Endometrial microvascular endothelial cells (primary cell): ENCODE data around the gene TRMT11. TPM values are rescaled to one million over a fixed set of nuclear protein-coding genes. Genes with fewer than 3 reads are reported as not detected.
"Not testable (repeated sequence)": the region's sequence is repeated elsewhere in the genome, so short reads cannot be mapped to it uniquely, and the experiment has no call there.

Experiments
- in situ Hi-C: cut with HindIII; loops from 2 replicates; pipeline ENCODE4 v1.10.0; 2017; ENCODE audit warnings: low sequenced_read_pairs, low pct_unique_long_range_greater_than_20kb; ENCODE audit errors: inconsistent ontology term
- total RNA-seq: library from RNA; depleted of rRNA; stranded (reverse); fragments of >200 nt; gene quantifications from one replicate; pipeline ENCODE4 v1.2.3, GENCODE V29; 2015; ENCODE audit errors: inconsistent ontology term

The TRMT11 gene
- 4.6 TPM for total RNA-seq

GRCh38 chr6:125986301-125987025 lies at the start of gene TRMT11:
TSS of gene TRMT11 (plus strand) at chr6:125986540. CDS start at chr6:125986551, 11 bp downstream.
- in situ Hi-C loops, result no loop called here

GRCh38 chr6:125939026-125939425 lies 47.3 kb upstream of the TRMT11 start:
- in situ Hi-C loops, result no loop called here

GRCh38 chr6:125939791-125940190 lies 46.5 kb upstream of the TRMT11 start:
- in situ Hi-C loops, result no loop called here

GRCh38 chr6:125940247-125941041 lies 45.9 kb upstream of the TRMT11 start:
- in situ Hi-C loops, result no loop called here

GRCh38 chr6:125942672-125943527 lies 43.4 kb upstream of the TRMT11 start:
- in situ Hi-C loops, result no loop called here

- in situ Hi-C loops, result no loop called here
These were observed 42.6 kb upstream of the TRMT11 start for GRCh38 chr6:125943528-125944433.

GRCh38 chr6:125944434-125944816 lies 41.9 kb upstream of the TRMT11 start:
- in situ Hi-C loops, result no loop called here

GRCh38 chr6:125944896-125945295 lies 41.4 kb upstream of the TRMT11 start:
- in situ Hi-C loops, result no loop called here

GRCh38 chr6:125945378-125946141 lies 40.8 kb upstream of the TRMT11 start:
- in situ Hi-C loops, result no loop called here

- in situ Hi-C loops, result no loop called here
These were observed 38.7 kb upstream of the TRMT11 start for GRCh38 chr6:125947615-125948014.

GRCh38 chr6:125948455-125948854 lies 37.9 kb upstream of the TRMT11 start:
- in situ Hi-C loops, result no loop called here

GRCh38 chr6:125949069-125949468 lies 37.3 kb upstream of the TRMT11 start:
- in situ Hi-C loops, result no loop called here

- in situ Hi-C loops, result no loop called here
These were observed 36.0 kb upstream of the TRMT11 start for GRCh38 chr6:125950293-125950692.

- in situ Hi-C loops, result not testable (repeated sequence)
These were observed 35.6 kb upstream of the TRMT11 start for GRCh38 chr6:125950716-125951115.

GRCh38 chr6:125951323-125951722 lies 35.0 kb upstream of the TRMT11 start:
- in situ Hi-C loops, result no loop called here

- in situ Hi-C loops, result no loop called here
These were observed 33.4 kb upstream of the TRMT11 start for GRCh38 chr6:125952764-125953501.

GRCh38 chr6:125953502-125953875 lies 32.9 kb upstream of the TRMT11 start:
- in situ Hi-C loops, result no loop called here
